Sigmoid colon (tissue), 4 donors: Measurements from ENCODE around the gene CORO1C.

Source experiments
- CTCF ChIP-seq, 4 experiments: fragments of 450-650 bp in 3 of 4; fragments of 200-600 bp in 1 of 4; IDR thresholded peaks; one replicate each; pipeline ENCODE4 v1.5.1; 2016 to 2019; ENCODE audit warnings: antibody characterized with exemption in 4 of 4, mild to moderate bottlenecking in 3 of 4, moderate library complexity in 2 of 4
- POLR2A ChIP-seq, 2 donors: fragments of 450-650 bp; IDR thresholded peaks; one replicate each; pipeline ENCODE4 v1.6.1; 2016; ENCODE audit warnings: antibody characterized with exemption in 2 of 2, mild to moderate bottlenecking in 2 of 2, moderate library complexity in 2 of 2
- POLR2AphosphoS5 ChIP-seq, 4 donors: sonication (generic); formaldehyde crosslinking; IDR thresholded peaks; one replicate each; pipeline ENCODE4 v1.6.1; 2017; ENCODE audit warnings: antibody characterized with exemption in 4 of 4

- TF ChIP-seq POLR2A (IDR thresholded peaks at IDR 0.05) = no peak
- TF ChIP-seq CTCF (IDR thresholded peaks at IDR 0.05) = no peak
- TF ChIP-seq POLR2AphosphoS5 (IDR thresholded peaks at IDR 0.05) = no peak
Measured at GRCh38 chr12:108765289-108765764, 34.0 kb upstream of the CORO1C start.
